K562 (cell line): ENCODE data around the gene EHD2. TPM values are rescaled to one million over a fixed set of nuclear protein-coding genes. Genes with fewer than 3 reads are reported as not detected.

Experiments
- ARID4B ChIP-seq: sonication (generic); formaldehyde crosslinking; IDR thresholded peaks from 2 replicates; pipeline ENCODE4 v1.8.0; 2022; ENCODE audit warnings: mild to moderate bottlenecking, missing genetic modification reagents
- ATF6 ChIP-seq: sonication (generic); formaldehyde crosslinking; IDR thresholded peaks from 2 replicates; pipeline ENCODE4 v1.4.0; 2020; ENCODE audit warnings: mild to moderate bottlenecking, missing genetic modification reagents
- BACH1 ChIP-seq: fragments of 200-800 bp; sonication (Bioruptor generic); IDR thresholded peaks from 2 replicates; pipeline ENCODE4 v1.6.1; 2016; ENCODE audit warnings: missing genetic modification characterization, missing compliant biosample characterization
- BCLAF1 ChIP-seq, 2 experiments: fragments of 450-650 bp in 1 of 2; IDR thresholded peaks; 2 replicates each; pipeline ENCODE4 v1.6.1; 2011 to 2017; ENCODE audit warnings: low read depth in 2 of 2, antibody characterized with exemption in 1 of 2, borderline replicate concordance in 1 of 2, low read length in 1 of 2, mild to moderate bottlenecking in 1 of 2, mixed read lengths in 1 of 2; ENCODE audit not compliant: control insufficient read depth in 1 of 2
- DIDO1 ChIP-seq: fragments of 450-650 bp; IDR thresholded peaks from 2 replicates; pipeline ENCODE4 v1.6.1; 2016; ENCODE audit warnings: low read depth, missing biosample characterization, missing genetic modification characterization
- ETV6 ChIP-seq, 3 experiments: fragments of 150-350 bp in 1 of 3; sonication (generic) in 1 of 3; formaldehyde crosslinking in 1 of 3; IDR thresholded peaks; 2 replicates each; pipeline versions ENCODE4 v1.6.1 to v1.8.0; 2014 to 2022; ENCODE audit warnings: borderline replicate concordance in 2 of 3, low read depth in 2 of 3, antibody characterized with exemption in 1 of 3, low read length in 1 of 3, mild to moderate bottlenecking in 1 of 3, missing genetic modification reagents in 1 of 3
- HIVEP1 ChIP-seq: fragments of 250-450 bp; sonication (Bioruptor Pico); IDR thresholded peaks from 2 replicates; pipeline ENCODE4 v1.4.0; 2020; ENCODE audit warnings: mild to moderate bottlenecking
- MAX ChIP-seq: sonication (generic); formaldehyde crosslinking; IDR thresholded peaks from 2 replicates; pipeline ENCODE4 v1.9.0; 2022; ENCODE audit warnings: mild to moderate bottlenecking, missing genetic modification reagents
- MED1 ChIP-seq: sonication (generic); formaldehyde crosslinking; IDR thresholded peaks from 2 replicates; pipeline ENCODE4 v1.8.1; 2023; ENCODE audit warnings: missing genetic modification reagents, borderline replicate concordance
- NR2F6 ChIP-seq: fragments of 450-650 bp; formaldehyde crosslinking; IDR thresholded peaks from 2 replicates; pipeline ENCODE4 v1.4.0; 2020; ENCODE audit warnings: mild to moderate bottlenecking
- THRAP3 ChIP-seq: fragments of 450-650 bp; IDR thresholded peaks from 2 replicates; pipeline ENCODE4 v1.6.1; 2016; ENCODE audit warnings: mild to moderate bottlenecking, inconsistent platforms, borderline replicate concordance
- ZNF24 ChIP-seq: fragments of 450-650 bp; IDR thresholded peaks from 2 replicates; pipeline ENCODE4 v1.6.1; 2016
- ZNF280B ChIP-seq: fragments of 250-450 bp; sonication (Bioruptor Pico); IDR thresholded peaks from 2 replicates; pipeline ENCODE4 v1.5.1; 2021; ENCODE audit warnings: mild to moderate bottlenecking
- ZNF57 ChIP-seq: fragments of 450-650 bp; formaldehyde crosslinking; IDR thresholded peaks from 2 replicates; pipeline ENCODE4 v1.4.0; 2020; ENCODE audit warnings: mild to moderate bottlenecking, moderate library complexity
- polyA plus RNA-seq, 8 experiments: library from polyadenylated mRNA; depleted of rRNA in 4 of 8; stranded (reverse) in 5 of 8; unstranded in 3 of 8; fragments of >200 nt; fragmentation: Nextera tagmentation in 2 of 8; fragmentation: Illumina TruSeq in 1 of 8; extraction: Ambion mirVana in 2 of 8; extraction: Trizol in 1 of 8; gene quantifications; 2 replicates each; pipeline versions ENCODE4 v1.2.1 to v1.2.3, GENCODE V29; 2011 to 2014; ENCODE audit warnings: inconsistent platforms in 1 of 8, missing spikeins in 1 of 8
- total RNA-seq, 7 experiments: library from RNA; depleted of rRNA in 6 of 7; stranded (reverse); fragments of >200 nt in 6 of 7; fragmentation: Illumina TruSeq in 2 of 7; extraction: Trizol in 2 of 7; gene quantifications; 2 replicates each; pipeline versions ENCODE4 v1.2.1 to v1.2.3, GENCODE V29; 2011 to 2021; ENCODE audit warnings: low replicate concordance in 1 of 7

The EHD2 gene
- total and polyA plus RNA-seq, 9 of the 15 experiments (the other 6 are each of a cell fraction or from before 2014, with no cell fraction given): 1.7 to 32.2 (median 3.0) TPM

GRCh38 chr19:47778049-47778953 is 65.1 kb downstream of the EHD2 start, which contains the start of gene SELENOW (continued):
- TF ChIP-seq ZNF57 (no peak), ETV6 (IDR thresholded peaks at IDR 0.05; ENCODE audit: borderline replicate concordance in 1 of 2, low read depth in 2 of 2, low read length in 1 of 2) (no peak), ETV6 (CRISPR knock-in tag; IDR thresholded peaks at IDR 0.05; ENCODE audit: borderline replicate concordance) (no peak), DIDO1 (tag) (no peak; the same call in 1 of the 2 replicates), NR2F6 (CRISPR knock-in tag) (no peak), HIVEP1 (peak; percentile 28; the same call in 1 of the 2 replicates), THRAP3 (no peak), ZNF280B (no peak), BCLAF1 (IDR thresholded peaks at IDR 0.05; ENCODE audit: borderline replicate concordance in 1 of 2, control insufficient read depth in 1 of 2, low read depth in 2 of 2, low read length in 1 of 2) (peak in 1 of 2 experiments; percentile 98; a peak in 2 of 4 replicates), ZNF24 (no peak), ARID4B (CRISPR knock-in tag) (peak; percentile 86), BACH1 (tag) (no peak), MED1 (CRISPR knock-in tag) (no peak), MAX (CRISPR knock-in tag) (no peak), ATF6 (CRISPR knock-in tag) (no peak)
